Caki2 (cell line): Measurements from ENCODE around the gene ARHGEF7. TPM values are rescaled to one million over a fixed set of nuclear protein-coding genes. Genes with fewer than 3 reads are reported as not detected.

ENCODE experiments used
- DNase-seq: peaks from one replicate; pipeline ENCODE4 v3.0.0-alpha.2; 2015; ENCODE audit warnings: low read depth
- in situ Hi-C: cut with HindIII; loops from 2 replicates; pipeline ENCODE4 v1.10.0; 2016; ENCODE audit warnings: low sequenced_read_pairs, low pct_unique_long_range_greater_than_20kb, mixed read lengths
- total RNA-seq: library from RNA; depleted of rRNA; stranded (reverse); fragments of >200 nt; shearing (Covaris generic); gene quantifications from 2 replicates; pipeline ENCODE4 v1.2.3, GENCODE V29; 2014; ENCODE audit warnings: low replicate concordance

ARHGEF7 gene
- total RNA-seq, 1 experiment from 2014 or later = 7.6 TPM

DNA sequence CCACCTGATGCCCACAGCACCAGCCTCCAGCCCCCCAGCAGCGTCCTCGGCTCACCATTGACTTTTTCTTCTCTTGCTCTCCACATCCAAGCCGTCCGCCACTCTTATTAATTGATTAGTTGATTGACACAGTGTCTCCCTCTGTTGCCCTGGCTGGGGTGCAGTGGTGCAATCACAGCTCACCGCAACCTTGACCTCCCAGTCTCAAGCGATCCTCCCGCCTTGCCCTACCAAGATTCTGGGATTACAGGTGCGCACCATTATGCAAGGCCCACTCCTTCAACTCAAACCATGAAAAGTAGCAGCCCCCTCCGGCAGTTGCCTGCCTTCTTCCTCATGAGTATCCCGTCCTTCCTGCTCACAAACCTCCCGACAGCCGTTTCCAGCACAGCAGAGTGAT, 204.4 kb downstream of the ARHGEF7 start:
- in situ Hi-C loops = no loop called here

DNA sequence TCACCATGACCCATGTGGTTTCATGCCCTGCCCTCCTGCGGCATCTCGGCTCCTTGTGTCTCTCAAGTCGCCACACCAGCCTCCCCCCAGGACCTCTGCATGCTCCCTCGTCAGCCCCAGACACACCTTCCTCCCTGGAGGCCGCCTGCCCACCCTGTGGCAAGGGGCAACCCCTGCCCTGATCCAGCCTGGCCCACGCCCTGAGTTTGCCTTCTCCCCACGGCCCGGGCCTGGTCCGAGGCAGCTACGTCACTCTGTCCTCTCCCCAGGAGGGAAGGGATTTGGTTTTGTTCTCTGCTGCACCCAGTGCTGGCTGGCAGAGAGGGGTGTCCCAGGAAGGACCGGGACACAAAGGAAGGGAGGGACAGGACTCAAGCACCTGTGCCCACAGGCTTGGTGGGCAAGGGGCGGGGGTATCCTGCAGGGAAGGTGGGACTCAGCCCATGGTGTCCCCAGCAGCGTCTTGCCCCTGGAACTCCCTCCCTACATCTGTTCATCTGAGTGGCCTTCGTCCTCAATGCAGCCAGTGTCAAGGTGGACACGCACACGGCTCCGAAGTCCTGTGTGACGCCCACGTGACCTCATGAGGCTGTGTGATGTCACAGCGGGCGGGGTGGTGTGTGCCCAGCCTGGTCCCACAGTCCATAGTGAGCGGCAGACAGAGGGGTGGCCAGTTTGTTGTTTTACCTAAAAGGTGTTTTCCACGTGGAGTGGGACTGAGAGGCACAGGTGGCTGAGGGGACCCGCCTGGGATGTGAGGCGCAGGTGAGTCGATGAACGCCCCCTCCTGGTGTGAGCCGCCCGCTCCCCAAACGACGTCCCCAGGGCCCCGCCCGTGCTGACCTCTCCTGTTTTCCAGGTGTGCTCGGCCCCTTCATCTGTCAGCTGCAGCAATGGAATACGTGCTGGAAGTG, 205.1 kb downstream of the ARHGEF7 start, which contains the start of gene TEX29:
TEX29 (plus strand) TSS at position 645 of the 914 bp plus-strand sequence; CDS start at position 894, 249 bp downstream.
- in situ Hi-C loops = no loop called here

More for the DNA sequence above, 204.4 kb downstream of the ARHGEF7 start:
- no peak for DNase-seq

DNA sequence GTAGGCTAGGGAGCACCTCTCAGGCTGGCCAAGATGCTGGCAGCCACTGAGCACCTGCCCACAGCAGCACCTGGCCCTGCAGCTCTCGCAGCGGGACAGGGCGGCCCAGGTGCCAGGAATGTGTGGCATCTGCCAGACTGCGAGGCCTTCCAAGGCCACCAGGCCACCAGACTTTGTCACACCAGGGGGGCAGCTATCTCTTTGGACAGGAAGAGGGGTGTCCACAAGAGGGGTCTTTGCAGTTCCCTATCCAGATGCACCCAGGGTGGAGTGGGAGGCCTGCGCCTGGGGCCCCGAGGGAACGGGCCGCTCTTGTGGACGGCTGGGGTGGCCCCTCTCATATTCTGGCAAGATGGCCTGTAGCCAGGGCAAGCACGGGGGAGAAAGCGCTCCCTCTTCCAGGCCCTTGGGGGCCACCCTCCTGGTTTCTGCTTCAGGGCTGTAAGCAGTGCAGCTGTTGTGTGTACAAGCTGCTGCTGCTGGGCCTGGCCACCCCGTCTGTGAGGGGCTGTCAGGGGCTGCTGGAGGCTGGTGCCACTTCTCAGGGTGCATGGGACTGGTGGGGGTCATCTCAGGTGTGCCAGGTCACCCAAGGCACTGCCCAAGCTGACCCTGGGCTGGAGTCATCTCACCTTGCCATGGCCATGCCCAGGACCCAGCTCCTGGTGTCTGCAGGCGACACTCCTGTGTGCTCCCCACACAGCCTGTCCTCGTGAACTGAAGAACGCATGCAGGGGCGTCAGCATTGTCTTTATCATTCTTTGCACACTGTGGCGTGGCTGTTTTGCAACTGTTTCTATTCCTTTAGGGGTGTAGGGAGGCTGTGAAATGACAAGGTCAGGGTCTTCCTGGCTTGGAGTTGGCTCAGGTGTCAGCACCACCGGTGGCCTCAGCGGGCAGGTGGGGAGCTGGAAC, 207.1 kb downstream of the ARHGEF7 start:
- DNase-seq = no peak
- in situ Hi-C loops = no loop called here

More for the DNA sequence above, 205.1 kb downstream of the ARHGEF7 start, which contains the start of gene TEX29:
- no peak for DNase-seq

DNA sequence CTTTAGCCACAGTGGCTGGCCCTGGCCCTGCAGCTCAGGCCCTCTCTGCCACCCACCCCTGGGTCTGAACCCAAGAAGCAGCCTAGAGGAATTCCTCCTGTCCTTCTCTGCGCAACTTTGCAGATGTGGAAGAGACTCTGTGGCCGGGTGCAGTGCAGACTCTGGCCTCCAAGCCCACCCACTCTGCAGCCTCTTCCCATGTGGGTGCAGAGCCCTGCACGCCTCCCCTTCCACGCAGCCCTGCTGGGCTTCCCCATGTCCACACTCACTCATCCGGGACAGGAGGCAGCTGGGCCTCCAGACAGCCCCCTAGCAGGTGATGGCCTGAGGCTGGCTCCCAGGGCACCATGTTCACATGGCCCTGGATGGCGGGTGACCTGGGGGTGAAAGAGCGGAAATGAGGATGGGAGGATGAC, 207.8 kb downstream of the ARHGEF7 start:
- in situ Hi-C loops = no loop called here
- no peak for DNase-seq

DNA sequence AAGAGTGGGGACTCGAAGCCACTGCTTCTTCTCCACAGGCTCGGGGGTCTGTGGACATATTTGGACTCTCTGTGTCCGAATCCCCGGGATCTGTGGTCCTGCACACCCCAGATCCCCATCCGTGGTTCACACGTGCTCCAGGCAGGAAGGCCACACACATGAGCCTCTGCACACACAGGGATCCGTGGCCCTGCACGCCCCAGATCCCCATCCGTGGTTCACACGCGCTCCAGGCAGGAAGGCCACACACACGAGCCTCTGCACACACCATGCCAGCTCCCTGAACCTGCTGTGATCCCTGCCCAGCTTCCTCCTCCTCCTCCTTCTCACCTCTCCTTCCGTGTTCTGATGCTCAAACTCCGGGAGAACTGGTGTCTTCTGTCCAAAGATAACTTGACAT, 208.4 kb downstream of the ARHGEF7 start:
- in situ Hi-C loops = no loop called here
- no peak for DNase-seq

DNA sequence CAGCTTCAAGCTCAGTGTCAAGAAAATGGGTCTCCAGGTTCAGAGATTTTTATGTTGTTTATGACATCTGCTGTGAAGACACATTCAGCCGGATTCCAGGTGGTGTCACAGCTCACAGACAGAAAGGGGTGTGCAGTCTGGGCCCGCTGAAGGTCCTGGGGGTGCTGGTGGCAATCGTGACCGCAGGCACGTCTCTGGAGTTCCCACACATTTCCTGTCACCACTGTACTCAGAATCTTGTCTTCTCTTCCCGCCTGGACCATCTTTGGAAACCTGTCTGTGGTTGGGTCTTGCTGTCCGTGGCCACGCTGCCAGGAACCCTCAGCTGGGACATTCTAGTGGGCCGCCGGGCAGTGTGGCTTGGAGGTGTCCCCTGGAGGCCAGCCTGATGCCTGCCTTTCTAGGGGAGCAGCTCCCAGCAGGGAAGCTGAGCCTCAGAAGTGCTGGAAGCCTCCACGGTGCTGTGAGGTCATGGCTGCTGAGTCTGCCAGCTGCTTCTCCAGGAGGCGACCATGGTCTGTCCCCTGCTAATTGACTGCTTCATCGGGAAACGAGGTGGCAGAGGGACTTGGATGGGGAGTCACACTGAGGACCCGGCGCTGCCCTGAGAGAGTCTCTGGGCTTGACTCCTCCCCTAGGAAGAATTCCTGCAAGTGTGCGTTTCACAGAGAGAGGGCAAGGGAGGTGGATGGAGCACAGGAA, 209.0 kb downstream of the ARHGEF7 start:
- DNase-seq = no peak

DNA sequence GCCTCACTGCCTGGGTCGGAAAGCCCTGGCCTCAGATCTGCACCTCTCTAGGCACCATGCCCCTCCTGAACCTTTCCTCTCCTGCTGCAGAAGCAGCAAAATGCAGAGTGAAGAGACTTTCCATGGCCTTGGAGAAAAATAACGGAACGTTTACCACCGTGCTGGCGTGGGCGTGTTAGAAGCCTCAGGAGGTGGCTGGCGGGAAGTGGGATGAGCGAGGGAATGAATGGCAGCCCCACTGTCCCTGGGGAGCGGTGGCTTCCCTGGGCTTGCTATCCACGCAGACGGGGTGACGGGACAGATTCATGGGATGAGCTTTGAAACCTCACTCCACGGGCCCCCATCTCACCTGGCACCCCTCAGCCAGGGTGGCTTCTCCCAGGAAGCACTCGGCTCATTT, 209.6 kb downstream of the ARHGEF7 start:
- in situ Hi-C loops = no loop called here
- no peak for DNase-seq

More for the DNA sequence above, 209.0 kb downstream of the ARHGEF7 start:
- in situ Hi-C loops = no loop called here

DNA sequence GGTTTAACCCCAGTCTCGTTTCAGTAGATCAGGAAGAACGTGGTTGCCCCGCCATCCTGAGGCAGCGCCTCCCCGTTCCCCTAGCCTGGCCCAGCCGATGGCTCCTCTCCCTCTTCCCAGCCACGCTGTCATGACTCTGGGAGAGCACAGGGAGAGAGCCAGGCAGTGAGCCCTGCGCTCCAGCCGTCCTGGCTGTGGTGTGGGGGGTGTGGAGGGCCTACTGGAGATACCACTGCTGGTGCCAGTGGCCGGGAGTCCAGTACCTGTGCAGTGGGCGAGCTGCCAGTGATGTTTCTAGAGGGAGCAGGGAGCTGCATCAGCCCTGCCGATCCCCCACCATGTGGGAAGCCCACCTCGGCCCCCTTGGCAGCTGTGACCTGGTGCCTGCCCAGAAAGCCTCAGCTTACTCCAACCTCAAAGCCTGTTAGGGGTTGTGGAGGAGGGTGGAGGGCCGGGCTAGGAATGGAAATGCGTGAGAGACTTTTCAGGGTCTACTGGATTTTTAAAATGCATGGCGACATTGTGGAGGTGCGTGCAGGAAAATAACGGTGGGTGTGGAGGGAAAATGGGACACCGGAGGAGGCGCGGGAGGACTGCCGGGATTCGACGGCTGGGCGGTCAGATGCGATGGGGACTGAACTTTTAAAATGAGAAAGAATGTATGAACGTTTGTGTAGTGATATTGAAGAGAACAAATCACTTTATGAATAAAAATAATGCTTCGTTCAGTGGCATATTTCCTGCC, 210.2 kb downstream of the ARHGEF7 start:
- in situ Hi-C loops = no loop called here

DNA sequence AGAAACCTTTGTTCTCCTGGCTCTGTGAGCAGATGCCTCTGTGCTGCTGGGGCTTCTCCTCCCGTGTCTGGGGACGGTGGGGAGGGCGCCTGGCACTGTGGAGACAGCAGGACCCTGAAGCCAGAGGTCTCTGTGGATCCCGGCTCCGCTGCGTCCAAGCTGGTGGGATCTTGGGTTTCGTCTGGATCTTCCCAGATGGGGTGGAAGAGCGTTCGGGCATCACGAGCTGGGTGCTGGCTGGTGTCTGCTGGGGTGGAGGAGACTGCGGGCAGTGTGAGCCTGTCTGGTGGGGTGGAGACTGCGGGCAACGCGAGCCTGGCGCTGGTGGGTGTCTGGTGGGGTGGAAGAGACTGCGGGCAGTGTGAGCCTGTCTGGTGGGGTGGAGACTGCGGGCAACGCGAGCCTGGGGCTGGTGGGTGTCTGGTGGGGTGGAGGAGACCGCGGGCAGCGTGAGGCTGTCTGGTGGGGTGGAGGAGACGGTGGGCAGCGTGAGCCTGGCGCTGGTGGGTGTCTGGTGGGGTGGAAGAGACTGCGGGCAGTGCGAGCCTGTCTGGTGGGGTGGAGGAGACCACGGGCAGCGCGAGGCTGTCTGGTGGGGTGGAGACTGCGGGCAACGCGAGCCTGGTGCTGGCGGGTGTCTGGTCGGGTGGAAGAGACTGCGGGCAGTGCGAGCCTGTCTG, 211.0 kb downstream of the ARHGEF7 start:
- in situ Hi-C loops = no loop called here
- DNase-seq = no peak

More for the DNA sequence above, 210.2 kb downstream of the ARHGEF7 start:
- DNase-seq = no peak

DNA sequence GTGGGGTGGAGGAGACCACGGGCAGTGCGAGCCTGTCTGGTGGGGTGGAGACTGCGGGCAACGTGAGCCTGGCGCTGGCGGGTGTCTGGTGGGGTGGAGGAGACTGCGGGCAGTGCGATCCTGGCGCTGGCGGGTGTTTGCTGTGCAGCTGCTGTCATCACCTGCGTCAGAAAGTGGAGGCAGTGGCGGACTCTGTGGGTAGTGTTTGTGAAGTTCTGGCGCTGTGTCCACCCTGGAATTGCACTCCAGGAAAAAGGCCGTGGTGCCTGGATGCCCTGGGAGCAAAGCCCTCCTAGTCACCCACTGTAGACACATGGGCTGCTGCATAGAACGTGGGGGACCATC, 211.5 kb downstream of the ARHGEF7 start:
- DNase-seq = no peak
- in situ Hi-C loops = no loop called here

DNA sequence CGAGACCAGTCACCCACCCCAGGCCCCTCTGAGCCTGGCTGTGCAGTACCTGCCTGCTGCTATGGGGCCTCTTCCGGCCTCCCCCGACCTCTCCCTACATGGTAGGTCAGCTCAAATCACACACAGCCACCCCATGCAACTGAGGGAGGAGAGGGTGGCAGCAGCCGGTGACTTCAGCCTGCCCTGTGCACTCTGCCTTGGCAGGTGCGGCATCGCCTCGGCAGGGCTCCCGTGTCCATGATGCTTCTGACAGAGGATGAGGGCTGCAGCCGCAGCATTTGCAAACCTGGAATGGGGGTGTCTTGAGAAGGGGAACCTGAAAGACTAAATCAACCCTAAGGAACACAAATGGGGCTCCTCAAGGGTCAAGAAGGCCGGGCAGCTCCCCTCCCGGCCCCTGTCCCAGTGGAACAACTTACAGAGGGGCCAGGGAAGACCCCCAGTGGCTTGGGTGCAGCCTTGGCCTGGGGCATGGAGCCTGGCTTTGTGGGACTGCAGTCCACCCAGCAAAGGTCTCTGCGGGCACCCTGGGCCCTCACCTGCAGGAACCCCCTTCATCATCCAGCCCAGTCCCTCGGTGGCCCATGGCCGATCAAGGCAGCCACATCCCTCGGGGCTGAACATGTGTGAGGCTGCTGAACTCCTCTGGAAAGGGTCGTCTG, 212.0 kb downstream of the ARHGEF7 start:
- in situ Hi-C loops = no loop called here
- DNase-seq = no peak

DNA sequence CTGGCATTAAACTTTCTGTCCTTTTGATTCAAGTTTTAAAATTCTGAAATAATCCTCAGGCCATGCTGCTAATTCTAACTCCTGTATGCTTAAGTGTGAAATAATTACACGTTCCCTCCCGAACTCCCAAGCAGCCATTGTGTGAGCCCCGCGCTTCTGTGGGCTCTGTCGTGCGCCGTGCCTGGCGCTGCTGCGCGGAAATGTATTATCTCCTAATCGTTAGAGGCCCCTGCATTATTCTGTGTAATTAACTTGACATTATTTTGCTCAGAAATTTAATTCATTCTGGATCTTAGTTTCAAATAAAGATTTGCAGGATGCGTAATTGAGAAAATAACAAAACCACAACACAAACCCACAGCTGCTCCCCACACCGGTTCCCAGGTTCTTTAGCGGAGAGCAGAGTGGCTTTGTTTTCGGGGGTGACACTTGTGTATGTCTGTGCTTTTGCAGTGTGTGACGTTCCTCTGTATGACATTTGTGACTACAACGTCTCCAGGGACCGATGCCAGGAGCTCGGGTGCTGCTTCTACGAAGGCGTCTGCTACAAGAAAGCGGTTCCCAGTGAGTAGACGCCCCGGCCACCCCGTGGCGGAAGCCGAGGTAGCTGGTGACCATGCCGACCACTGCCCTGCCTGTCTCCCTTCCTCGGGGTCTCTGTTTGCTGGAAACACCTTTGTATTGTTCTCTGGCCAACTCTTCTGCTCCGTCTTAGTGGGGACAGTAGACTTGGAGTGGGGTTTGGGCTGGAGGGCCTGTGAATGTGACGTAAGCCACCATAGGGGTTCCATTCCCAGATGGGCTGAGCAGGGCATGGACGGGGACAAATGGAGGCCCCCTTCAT, 212.8 kb downstream of the ARHGEF7 start:
- in situ Hi-C loops = no loop called here
- no peak for DNase-seq

DNA sequence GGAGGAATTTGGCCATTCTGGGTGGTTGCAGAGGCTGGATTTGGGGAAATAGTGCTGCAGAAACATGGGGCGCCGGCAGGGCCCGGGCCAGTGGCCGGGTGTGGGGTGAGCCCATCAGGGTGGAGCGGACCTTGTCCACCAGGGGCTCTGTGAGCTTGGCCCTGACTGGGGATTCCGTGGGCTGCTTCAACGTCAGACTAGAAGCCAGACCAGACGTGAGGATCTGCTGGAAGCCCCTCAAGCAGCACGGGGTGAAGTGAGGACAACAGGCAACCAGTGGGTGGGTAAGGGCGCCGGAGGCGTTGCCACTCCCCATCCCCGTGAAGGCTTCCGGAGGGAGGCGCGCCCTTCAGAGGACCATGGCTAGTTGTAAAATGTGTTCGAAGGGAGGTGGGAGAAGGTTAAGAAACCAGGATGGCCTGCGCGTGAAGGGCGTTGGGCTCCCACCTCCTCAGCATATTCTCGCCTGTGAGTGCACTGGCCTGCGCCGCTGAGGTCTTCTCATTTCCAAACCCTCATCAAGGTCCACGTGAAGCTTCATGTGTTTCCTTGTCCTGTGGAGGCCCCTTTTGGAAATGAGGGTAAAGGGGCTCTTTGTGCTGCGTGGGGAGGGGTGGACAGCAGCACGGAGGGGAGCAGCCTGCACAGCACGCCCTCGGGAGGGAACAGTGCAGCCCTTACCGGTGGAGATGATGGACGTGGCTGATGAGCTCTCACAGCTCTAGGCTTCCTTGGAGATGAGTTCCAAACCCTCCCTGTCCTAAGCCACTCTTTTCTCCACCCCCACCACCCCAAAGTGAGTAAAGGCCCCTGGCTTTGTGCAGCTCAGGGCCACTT, 213.7 kb downstream of the ARHGEF7 start:
- no peak for DNase-seq
- in situ Hi-C loops = no loop called here

DNA sequence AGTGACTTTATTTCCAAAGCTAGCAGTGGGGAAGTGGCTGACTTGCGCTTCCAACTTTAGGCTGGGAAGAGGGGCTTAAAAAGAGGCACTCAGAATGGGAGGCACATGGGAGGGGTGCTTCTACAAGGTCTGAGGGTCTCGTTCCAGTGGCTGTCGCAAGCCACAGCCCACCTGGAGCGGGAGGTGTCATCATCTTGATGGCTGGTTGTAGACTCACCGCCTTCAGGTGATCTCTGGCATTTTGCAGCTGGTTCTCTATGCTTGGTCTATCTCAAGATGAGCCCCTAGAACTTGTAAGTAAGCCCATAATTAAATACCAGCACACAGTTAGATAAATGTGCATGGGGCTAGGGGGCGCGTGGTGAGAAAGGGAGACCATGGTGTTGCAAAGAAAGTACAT, 214.5 kb downstream of the ARHGEF7 start:
- in situ Hi-C loops = no loop called here
- no peak for DNase-seq

DNA sequence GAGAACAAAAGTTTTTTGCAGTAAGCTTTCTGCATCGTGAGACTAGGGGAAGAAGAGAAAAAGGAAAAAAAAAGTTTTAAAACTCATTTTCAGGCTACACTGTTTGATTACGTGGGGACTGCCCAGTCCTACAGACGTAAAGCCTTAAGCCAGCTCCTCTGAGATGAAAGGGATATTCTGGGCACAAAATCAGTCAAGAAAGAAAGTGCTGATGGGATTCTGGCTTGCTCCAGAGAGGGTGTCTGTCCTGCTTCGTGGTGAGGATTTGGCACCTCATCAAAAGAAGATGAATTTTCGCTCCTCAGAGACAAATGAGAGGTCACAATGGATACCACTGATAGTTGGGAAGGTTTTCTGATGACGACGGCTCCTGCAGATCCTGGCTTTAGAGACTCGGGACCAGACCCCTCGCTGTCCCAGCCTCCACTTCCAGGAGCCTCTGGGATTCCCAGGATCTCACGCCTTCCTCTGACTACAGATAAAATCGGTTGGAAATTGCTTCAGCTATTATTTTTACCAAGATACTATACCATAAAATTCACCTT, 215.0 kb downstream of the ARHGEF7 start:
- DNase-seq = no peak
- in situ Hi-C loops = no loop called here
